GM18868 (cell line): ENCODE data around the gene ISL2.
A peak's percentile ranks its signal among the peaks of the same experiment; 100 is the strongest.
"Not testable (repeated sequence)": the region's sequence is repeated elsewhere in the genome, so short reads cannot be mapped to it uniquely, and the experiment has no call there.

Experiments used
- ATAC-seq: cut with Tn5 transposase; IDR thresholded peaks from one replicate; pipeline ENCODE4 v1.9.1; 2021; ENCODE audit warnings: mild to moderate bottlenecking, moderate library complexity; ENCODE audit not compliant: unreplicated experiment

ISL2 gene

DNA sequence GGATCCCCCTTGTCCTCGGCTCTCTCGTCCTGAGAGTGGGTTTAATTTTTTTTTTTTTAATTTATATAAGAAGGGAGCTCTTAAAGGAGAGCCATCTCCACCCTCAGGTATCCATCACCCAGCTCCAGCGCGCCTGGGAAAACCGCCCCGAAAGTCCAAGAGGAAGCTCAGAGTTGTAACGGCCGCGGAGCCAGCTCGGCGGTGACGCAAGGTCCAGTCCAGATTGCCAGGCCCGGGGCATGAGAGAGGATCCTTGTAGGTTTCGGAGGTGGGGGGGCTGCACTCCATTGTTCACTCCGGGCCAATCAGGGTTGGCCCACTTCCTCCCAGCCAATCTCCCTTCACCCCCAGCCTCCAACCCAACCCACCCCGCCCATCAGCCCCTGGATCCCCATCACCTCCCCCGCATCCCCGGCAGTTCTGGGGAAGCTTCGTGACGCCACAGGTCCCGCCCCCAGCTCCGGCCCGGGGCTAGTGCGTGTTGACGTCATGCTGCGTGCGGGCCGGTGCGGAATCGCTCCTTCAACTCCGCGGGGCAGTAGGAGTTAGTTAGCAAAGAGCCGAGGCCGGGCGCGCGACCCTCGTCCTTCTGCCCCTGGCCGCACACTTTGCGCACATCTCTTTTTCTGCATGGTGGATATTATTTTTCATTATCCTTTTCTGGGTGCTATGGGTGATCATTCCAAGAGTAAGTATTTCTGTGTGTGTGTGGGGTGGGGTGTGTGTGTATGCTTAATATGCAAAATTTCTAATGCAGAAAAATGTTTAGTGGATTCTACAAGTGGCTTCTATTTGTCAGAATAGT is at the start of gene ISL2:
Gene ISL2 (plus strand): TSS at position 520 of the 805 bp plus-strand sequence. CDS start 111 bp downstream, at position 631.
- ATAC-seq, result peak; percentile 54

DNA sequence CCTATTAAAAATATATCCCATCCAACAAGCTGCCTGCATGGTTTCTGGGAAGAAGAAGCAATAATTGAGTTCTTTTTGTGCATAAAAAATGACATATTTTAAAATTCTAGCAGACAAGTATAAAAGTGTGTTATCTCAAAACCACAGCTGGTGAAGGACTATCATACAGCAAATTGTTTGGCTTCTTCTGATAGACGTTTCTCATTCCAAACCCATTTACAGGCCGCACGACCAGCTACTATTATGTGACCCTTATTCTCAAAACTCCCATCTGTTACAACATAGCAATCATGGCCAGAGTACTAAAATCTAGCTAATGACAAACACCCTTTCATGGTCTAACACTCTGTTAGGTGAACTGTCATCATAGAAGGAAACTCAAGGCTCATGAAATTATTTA is 47.0 kb upstream of the ISL2 start:
- no peak for ATAC-seq

DNA sequence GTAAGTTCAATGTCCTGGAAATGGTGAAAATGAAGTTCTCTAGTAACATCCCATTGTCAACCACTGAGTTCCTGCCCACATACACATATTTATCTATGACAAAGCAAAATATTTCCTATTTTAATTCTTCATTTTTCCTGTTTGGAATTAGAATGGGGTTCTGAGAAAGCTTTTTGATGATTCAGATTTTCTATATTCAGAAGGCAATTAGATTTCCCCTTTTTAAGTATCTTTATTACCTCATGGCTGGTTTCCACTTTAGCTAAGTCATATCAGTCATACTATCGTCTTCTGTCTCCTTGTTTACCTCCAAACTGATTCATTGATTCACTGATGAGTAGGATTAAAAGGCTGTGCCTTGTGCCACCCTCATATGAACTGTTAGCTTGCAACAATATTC is 43.2 kb upstream of the ISL2 start:
- ATAC-seq, result no peak

DNA sequence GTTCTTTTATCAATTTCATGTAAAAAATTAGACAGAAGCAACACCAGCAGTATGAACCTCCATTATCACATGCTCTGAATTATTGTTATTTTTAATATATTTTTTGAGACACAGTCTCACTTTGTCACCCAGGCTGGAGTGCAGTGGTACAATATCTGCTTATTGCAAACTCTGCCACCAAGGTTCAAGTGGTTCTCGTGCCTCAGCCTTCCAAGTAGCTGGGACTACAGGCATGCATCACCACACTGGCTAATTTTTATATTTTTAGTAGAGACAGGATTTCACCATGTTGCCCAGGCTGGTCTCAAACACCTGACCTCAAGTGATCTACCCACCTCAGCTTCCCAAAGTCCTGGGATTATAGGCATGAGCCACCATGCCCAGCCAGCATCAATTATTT is 42.1 kb upstream of the ISL2 start:
- not testable (repeated sequence) for ATAC-seq

DNA sequence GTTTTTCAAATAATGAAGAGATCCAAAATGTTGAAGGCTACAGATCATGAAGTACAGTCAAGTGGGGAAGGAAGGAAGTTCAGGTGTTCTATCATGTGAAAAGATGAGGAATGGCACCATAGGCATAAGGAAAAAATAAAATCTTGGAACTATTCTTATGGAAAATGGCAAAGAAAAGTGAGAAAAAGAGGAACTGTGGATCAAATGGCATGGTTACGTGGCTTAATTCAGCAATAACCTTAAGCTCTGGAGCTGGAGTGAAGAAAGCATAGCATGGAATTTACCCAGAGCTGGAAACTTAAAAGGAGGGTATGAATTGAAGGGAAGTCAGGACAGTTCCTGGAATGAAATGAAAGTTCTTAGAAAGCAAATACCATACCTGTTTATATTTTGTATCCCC is 39.7 kb upstream of the ISL2 start:
- ATAC-seq, result no peak

DNA sequence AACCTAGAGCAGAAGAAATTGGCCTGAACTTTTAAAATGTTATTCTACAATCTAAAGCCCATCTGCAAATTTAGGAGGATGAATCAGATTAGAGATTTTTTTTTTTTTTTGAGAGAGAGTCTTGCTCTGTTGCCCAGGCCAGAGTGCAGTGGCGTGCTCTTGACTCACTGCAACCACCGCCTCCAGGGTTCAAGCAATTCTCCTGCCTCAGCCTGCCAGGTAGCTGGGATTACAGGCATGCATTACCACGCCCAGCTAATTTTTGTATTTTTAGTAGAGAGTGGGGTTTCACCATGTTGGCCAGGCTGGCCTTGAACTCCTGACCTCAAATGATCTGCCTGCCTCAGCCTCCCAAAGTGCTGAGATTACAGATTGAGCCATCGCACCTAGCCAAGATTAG is 38.6 kb upstream of the ISL2 start:
- ATAC-seq, result not testable (repeated sequence)

DNA sequence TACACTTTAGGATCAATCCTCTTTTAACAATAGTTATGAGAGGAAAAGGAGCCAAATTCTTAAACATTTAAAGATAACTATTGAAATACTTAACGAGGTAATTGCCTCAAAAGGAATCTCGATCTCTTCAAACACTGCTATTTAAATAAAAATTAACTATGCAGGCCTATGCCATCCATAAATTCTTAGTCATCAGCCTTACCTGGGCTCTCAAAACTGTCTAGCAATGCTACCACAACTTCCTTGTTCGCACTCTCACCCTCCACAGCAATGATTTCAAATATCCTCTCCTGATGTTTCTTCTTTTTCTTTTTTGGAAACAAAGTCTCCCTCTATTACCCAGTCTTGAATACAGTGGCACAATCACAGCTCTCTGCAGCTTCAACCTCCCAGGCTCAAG is 37.6 kb upstream of the ISL2 start:
- ATAC-seq, result no peak

DNA sequence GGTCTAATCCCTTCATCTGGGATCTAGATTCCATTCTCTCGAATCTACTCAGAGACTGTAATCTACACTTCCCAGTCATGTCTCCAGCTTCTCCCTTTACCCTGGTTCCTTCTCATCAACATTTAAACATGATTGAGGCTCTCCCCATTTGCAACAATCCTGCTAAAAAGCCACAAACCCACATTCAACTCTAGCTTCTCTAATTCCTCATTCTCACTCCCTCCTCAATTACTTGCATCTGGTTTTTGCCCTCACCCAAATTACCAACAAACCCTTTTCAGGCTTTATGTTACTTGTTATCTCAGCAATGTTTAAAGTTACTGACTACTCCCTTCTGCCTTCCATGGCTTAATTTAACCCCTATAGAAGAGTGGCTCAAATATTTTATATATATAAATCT is 36.8 kb upstream of the ISL2 start:
- ATAC-seq, result no peak

DNA sequence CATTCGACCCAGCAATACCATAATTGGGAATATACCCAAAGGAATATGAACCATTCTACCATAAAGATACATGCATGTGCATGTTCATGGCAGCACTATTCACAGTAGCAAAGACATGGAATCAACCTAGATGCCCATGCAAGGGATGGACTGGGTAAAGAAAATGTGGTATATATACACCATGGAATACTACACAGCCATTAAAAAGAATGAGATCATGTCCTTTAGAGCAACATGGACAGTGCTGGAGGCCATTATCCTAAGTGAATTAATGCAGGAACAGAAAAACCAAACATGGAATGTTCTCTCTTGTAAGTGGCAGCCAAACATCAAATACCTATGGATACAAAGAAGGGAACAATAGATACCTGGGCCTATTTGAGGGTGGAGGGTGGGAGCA is 32.7 kb upstream of the ISL2 start:
- ATAC-seq, result no peak

DNA sequence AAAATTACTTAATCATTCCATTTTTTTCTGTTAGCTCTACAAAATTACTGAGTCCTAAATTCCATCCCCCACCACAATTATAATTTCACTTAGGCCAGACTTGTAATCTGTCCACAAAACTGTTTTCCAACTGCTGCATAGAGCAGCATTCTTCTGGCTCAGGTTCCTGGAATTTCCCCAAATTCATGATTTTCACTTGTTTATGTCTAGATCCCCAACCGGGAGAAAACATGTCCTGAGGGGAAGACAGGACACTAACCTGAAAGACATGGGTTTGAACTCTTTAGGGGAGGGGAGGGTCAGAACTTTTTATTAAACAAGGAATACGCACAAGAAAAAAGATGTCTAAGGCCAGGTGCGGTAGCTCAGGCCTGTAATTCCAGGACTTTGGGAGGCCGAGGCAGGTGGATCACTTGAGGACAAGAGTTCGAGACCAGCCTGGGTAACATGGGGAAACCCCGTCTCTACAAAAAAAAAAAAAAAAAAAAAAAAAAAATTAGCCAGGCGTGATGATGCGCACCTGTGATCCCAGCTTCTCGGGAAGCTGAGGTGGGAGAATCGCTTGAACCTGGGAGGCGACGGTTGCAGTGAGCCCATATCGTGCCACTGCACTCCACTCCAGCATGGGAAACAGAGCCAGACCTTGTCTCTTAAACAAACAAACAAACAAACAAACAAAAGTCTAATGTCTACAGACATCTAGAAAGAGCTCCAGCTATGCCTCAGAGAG is 26.8 kb upstream of the ISL2 start:
- no peak for ATAC-seq

DNA sequence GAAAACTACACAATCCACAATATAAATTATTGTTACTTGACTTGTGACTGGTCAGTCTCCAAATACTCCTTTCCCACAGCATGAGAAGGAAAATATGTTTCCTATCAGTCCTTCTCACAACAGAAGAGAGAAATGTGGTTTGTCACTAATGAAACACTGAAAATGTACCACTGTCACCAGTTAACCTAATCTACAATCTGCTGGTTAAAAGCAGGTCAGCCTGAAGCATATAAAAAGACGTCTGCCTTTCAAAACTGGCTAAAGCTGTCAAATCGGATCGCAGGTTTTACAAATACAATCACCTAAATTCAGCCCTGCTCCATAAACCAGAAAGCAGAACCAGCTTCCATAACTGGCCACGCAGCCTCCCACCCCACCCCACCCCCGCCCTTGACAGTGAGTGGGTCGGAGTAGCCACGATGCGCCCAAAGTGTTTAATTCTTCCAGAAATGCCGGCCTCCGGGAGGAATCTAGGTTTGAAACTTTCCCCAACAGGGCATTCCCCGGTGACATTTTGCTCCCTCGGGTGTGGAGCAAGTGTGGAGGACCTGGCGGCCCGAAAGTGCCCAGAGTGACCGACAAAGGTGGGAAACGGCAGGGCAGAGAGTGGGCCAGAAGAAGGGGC is 26.0 kb upstream of the ISL2 start:
- no peak for ATAC-seq

DNA sequence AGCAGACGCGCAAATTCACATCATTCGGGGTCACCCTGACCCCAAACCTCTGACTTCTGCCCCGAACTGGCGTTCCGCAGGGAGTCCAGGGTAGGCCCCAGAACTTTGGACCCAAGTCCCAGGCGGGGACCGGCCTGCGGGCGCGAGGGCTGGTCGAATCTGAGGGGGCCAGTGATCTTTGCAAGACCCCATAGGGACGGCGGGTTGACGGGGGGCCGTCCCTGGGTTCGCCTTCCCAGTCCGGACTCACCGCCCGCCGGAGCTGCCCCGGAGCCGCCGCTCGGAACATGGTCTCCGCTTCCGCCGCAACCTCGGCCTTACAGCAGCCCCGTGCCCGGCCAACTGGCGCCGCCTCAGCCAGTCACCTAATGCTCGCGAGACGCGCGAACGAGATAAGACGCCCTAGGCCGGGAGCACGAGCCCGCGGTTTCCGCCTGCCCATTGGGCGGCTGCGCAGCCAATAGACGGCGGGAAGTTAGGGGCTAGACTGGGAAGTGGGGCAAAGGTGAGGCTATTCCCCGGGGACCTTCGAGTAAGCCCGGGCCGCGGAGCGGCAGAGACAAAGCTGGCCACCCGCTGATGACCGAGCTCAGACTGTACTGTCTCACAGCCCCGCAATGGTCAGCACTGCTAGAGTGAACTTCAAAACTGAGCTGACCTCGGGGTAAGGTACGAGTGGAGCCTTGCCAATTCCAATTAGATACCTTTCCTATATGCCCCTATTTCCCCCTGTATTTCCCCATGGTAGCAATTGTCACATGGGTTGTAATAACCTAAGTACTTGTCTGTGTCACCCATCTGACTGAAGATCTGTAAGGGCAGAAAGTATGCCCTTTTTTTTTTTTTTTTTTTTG is 25.2 kb upstream of the ISL2 start, which contains the start of gene ETFA:
Gene ETFA (minus strand): TSS at position 370 of the 854 bp plus-strand sequence. CDS start 81 bp downstream, at position 289.
- ATAC-seq, result peak; percentile 98

DNA sequence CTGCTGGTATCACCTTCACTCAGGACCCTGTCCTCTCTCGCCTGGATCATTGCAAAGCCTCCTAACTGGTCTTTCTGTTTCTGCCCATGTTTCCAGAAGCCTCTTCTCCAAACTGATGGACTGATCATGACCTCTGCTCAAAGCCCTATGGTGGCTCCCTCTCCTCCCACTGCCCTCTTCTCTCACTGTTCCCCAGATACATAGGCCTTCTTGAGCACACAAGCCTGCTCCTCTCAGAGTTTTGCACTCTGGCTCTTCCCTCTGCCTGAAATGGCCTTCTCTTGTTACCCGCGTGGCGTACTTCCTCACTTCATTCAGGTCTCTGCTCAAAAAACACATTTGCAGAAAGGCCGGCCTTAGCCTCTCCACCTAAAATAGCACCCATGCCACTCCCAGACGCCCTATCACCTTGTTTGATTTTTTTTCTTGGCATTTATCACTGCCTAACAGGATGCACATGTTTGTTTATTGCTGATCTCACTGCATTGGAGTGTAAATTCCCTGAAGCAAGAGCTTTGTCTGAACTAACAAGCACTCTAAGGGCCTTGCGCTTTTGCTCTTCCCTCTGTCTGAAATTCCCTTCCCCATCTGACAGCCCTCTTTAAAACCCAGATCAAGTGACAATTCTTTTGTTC is 23.9 kb upstream of the ISL2 start:
- no peak for ATAC-seq

DNA sequence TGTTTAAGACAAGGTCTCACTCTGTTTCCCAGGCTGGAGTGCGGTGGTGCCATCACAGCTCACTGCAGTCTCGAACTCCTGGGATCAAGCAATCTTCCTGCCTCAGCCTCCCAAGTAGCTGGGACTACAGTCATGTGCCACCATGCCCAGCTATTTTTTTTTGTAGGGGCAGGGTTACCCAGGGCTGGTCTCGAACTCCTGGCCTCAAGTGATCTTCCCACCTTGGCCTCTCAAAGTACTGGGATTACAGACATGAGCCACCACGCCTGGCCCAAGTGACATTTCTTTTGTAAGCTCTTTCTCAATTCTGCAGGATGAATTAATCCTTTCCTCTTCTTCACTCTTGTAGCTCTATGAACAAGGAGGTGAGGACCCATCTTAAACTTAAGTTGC is 23.4 kb upstream of the ISL2 start:
- ATAC-seq, result not testable (repeated sequence)

DNA sequence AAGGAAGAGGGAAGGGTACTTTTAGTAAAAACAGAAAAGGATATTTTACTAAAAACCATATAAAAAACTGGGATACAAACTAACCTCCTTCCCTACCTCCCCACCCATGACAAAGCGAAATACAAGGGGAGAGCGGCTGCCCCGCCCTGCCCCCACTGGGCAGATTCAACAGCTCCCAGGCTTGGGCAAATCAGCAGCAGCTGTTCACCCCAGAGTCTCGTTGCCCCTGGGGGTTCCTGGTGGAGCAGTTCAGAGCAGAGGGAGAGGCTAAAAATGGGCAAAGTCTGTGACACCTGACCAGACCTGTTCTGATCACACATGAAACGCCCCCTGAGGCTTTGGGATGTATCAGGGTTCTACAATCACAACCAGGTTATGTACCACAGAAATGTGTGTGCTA is 22.8 kb upstream of the ISL2 start:
- no peak for ATAC-seq

DNA sequence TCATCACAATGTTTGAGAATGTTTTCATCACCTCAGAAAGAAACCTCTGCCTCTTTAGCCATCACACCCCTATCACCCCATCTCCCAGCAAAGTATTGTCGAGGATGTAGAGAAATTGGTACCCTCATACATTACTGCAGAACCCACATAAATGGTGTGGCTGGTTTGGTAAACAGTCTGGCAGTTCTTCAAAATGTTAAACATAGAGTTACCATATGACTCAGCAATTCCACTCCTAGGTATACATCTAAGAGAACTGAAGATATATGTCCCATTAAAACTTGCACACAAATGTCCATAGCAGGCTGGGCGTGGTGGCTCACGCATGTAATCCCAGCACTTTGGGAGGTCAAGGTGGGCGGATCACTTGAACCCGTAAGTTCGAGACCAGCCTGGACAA is 16.6 kb upstream of the ISL2 start:
- ATAC-seq, result no peak

DNA sequence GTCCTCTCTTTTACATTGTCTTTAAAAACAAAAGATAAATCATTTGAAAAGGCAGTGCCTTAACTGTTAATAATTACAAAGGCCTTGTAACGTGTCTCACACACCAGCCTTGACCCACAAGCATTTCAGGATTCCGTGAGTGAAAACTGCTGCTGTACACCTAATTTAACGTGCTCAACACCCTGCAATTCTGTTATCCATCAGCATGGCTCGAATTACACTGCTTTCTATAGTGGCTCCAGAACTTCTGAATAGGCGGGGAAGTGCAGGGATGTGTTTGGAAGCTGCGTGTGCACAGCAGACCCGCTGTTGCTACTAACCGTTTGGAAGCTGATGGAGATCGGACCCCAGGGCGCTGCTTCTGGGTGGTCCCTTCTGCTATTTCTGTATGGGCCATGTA is 15.4 kb upstream of the ISL2 start:
- no peak for ATAC-seq

DNA sequence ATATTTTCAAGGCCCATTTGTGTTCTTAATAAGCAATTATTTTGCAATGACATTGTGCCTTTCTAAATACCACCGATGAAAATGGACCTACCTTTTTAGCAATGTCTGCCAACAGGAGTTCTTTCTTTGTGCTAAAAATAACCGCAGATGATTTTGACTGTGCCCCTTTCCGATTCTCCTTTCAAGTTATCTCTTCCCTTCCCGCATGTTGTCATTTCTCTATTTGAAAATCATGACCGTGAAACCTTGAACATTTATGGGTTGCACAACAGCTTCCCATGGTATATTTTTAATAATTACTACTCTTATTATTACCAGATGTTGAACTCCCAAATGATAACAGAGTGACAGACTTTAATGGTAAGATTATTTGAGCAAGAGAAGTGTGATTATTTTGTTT is 15.0 kb upstream of the ISL2 start:
- ATAC-seq, result no peak

DNA sequence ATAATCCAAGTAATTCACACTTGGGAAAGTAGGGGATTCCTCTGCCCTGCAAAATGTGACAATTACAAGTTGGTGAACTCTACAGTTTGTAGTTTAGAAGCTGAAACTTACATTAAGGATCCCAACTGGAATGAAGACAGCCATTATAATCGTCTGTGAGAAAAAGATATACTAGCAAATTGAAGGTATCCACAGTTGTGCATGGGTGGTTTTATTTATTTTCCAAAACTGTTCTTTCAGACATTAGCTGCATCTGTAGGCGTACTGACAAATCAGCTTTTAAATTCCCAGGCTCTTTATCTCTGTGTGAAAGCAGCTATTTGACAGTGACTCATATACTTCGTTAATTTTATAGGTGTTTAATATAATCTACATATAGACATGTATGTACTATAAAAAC is 12.5 kb upstream of the ISL2 start:
- no peak for ATAC-seq

DNA sequence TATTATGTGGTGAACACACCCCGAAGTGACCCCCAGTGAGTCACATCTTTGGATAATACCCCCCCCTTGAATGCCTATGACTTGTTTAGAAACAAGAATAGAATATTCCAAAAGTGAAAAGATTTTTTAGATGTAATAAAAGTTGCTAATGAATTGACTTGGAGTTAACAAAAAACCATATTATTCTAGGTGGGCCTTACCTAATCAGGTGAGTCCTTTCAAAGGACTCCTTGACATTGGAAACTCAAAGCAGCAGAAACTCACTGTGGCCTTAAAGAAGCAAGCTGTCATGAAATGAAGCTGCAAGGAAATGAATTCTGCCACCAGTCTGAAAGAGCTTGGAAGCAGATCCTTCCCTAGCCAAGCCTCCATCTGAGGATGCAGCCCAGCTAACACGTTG is 10.9 kb upstream of the ISL2 start:
- ATAC-seq, result no peak
